HFF-Myc (cell line): Measurements from ENCODE around the gene LRP2.

ENCODE experiments used
- DNase-seq: peaks from one replicate; pipeline ENCODE4 v3.0.0-alpha.2; 2011; ENCODE audit warnings: low read depth; ENCODE audit errors: extremely low read depth
- H3K4me3 ChIP-seq: replicated peaks from 2 replicates; pipeline ENCODE4 v1.5.1; 2011; ENCODE audit warnings: low read depth, mild to moderate bottlenecking, control low read depth, low read length
- TF ChIP-seq, protein P1 (sequence below): IDR thresholded peaks from 2 replicates; pipeline ENCODE4 v1.5.1; 2012; ENCODE audit warnings: mild to moderate bottlenecking, low read depth, low read length, control low read depth; ENCODE audit errors: missing control alignments

Gene LRP2

DNA sequence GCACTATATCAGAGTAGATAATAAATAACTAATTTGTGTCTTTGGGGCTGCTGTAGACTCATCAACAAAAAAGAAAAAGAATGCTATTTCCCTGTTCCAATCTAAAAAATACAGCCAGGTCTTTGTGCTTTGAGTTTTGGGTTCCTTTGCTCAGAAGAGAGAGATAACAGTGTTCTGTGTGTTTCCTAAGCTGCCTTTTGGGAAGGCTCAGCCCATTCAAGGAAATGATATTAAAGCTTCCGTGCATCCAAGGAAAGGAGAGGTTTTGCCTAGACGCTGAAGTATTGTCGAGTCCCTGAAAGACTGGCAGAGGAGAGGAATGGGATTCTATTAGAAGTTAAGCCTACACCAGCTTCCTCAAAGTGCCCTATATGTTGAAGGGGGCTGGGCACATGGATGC is 25.8 kb upstream of the LRP2 start:
- DNase-seq: no peak
- TF ChIP-seq, protein P1, sequence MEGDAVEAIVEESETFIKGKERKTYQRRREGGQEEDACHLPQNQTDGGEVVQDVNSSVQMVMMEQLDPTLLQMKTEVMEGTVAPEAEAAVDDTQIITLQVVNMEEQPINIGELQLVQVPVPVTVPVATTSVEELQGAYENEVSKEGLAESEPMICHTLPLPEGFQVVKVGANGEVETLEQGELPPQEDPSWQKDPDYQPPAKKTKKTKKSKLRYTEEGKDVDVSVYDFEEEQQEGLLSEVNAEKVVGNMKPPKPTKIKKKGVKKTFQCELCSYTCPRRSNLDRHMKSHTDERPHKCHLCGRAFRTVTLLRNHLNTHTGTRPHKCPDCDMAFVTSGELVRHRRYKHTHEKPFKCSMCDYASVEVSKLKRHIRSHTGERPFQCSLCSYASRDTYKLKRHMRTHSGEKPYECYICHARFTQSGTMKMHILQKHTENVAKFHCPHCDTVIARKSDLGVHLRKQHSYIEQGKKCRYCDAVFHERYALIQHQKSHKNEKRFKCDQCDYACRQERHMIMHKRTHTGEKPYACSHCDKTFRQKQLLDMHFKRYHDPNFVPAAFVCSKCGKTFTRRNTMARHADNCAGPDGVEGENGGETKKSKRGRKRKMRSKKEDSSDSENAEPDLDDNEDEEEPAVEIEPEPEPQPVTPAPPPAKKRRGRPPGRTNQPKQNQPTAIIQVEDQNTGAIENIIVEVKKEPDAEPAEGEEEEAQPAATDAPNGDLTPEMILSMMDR: no peak
- no peak overlapping the region for H3K4me3 ChIP-seq

DNA sequence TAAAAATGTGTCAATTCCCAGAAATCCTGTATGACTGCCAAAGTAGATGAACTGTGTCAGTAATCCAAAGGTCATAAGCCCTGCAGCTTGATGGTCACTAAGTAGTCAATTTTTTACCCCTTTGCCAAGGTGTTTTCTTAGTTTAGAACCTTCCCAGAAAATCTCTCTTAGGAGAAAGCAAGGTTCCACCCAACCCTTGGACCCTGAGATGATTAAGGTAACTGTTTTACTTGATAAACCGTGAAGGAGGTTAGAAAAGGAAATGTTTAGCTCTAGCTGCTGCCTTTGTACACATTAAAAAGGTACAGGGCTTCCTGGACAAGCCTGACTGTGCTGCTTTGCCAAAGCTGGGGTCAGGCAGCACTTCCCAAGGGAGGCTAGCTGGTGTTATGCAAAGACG is 24.4 kb upstream of the LRP2 start:
- TF ChIP-seq, protein P1: no peak
- DNase-seq: no peak
- no peak overlapping the region for H3K4me3 ChIP-seq

DNA sequence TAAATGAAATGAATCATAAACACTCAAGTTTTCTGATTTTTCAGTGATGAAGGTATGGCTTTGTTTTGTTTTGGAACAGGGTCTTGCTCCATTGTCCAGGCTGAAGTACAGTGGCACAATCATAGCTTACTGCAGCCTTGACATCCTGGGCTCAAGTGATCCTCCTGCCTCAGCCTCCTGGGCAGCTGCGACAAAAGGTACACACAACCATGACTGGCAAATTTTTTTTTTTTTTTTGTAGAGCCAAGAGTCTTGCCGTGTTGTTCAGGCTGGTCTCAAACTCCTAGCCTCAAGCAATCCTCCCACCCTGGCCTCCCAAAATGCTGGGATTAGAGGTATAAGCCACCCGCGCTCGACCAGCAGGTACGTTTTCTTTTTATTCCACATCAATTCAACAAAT is 22.5 kb upstream of the LRP2 start:
- TF ChIP-seq, protein P1: no peak
- no peak overlapping the region for H3K4me3 ChIP-seq
- DNase-seq: no peak

DNA sequence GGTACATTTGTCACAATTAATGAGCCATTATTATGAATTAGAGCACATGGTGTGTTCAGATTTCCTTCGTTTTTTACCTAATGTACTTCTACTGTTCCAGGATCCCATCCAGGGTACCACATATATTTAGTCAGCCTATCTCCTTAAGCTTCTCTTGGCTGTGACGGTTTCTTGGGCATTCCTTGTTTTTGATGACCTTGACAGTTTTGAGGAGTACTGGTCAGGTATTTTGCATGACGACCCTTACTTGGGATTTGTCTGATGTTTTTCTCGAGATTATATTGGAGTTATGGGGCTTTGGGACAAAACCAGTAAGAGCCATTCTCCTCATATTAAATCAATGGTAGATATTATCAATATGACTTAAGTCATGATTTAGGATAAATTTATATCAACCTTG is 10.2 kb upstream of the LRP2 start:
- TF ChIP-seq, protein P1: no peak
- DNase-seq: no peak
- H3K4me3 ChIP-seq: no peak overlapping the region

DNA sequence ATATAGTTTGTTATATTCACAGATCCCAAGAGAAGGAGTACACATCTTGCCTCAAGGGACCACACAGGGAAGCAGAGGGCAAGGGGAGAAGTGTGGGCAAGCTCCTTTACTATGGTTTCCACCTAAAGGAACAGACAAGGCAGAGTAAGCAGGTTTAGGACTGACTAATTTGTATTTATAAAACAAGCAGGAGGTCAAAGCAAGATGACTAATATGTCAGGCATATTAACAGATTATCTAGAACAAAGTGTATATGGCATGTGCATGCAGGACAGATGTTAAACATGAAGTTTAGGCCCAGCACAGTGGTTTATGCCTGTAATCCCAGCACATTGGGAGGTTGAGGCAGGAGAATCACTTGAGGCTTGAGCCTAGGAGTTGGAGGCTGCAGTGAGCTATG is 3.7 kb upstream of the LRP2 start:
- no peak overlapping the region for H3K4me3 ChIP-seq
- TF ChIP-seq, protein P1: no peak
- DNase-seq: no peak

DNA sequence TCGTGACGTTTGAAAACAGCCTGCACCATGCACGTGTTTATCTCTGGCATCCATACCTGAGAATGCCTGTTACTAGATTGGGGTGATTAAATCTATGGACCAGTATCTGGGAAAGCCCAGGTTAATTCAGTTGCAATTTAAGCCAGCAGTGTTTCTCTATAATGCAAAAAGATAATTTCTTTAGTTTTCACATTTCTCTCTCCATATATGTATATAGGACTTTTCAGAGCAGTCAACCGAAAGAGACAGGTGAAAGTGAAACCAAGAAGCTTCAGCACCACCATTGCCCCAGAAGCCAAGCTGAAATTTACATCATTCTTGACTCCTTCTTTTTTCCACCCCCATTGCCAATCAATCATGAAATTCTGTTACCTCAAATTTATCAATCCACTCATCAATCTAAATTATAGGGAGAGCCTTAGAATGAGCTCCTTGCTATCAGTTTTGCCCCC is 2.7 kb upstream of the LRP2 start:
- H3K4me3 ChIP-seq: no peak overlapping the region
- TF ChIP-seq, protein P1: no peak
- DNase-seq: no peak

DNA sequence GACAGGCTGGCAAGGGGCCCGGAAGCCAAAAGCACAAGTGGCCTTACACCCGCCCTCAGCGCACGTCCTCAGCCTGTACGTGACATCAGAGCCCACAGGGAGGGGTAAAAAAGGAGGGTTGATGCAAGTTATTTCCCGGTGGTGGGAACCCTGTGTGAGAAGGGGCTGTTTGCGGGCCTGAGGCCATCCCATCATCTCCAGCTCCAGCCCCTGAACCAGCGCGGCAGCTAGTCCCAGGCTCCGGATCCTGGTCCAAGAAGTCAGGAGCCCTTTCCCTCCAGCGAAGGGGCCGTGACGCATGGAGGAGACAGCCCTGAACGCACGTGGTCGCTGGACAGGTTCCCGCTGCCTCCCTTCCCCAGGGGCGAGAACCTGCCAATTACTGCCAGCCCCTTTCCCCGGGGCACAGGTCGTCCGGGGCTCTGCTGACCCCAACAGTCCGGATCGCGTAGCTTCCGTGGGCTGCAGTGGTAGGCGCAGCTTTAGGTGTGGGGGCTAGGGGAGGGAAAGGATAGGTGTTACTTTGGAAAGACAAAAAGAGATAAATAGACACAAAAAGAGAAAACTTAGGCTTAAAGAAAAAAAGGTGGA is 1.3 kb upstream of the LRP2 start:
- TF ChIP-seq, protein P1: no peak
- no peak for DNase-seq
- no peak overlapping the region for H3K4me3 ChIP-seq
